Mesenchymal stem cell (in vitro differentiated cells and primary cell): ENCODE data around the gene PKP4.

Experiments
- DNase-seq: peaks from one replicate; pipeline ENCODE4 v3.0.0-alpha.2; 2013
- H2AFZ ChIP-seq: one replicate; pipeline ENCODE4 v1.6.1; 2013; ENCODE audit warnings: low read depth, mild to moderate bottlenecking, control low read depth, inconsistent platforms, low read length, moderate library complexity
- H2AK5ac ChIP-seq: 2 replicates; pipeline ENCODE4 v1.6.1; 2013; ENCODE audit warnings: low read length, moderate library complexity, mild to moderate bottlenecking, inconsistent platforms; ENCODE audit not compliant: severe bottlenecking
- H2BK120ac ChIP-seq: one replicate; pipeline ENCODE4 v1.6.1; 2013; ENCODE audit warnings: low read depth, mild to moderate bottlenecking, inconsistent platforms, low read length, moderate library complexity
- H2BK12ac ChIP-seq, 2 experiments: one replicate each; pipeline ENCODE4 v1.6.1; 2013; ENCODE audit warnings: inconsistent platforms in 2 of 2, low read length in 2 of 2, mild to moderate bottlenecking in 2 of 2, moderate library complexity in 2 of 2, control low read depth in 1 of 2
- H2BK15ac ChIP-seq: one replicate; pipeline ENCODE4 v1.6.1; 2013; ENCODE audit warnings: mild to moderate bottlenecking, low read depth, inconsistent platforms; ENCODE audit not compliant: poor library complexity, severe bottlenecking
- H2BK5ac ChIP-seq: 2 replicates; pipeline ENCODE4 v1.6.1; 2013; ENCODE audit warnings: low read depth, mild to moderate bottlenecking, low read length, control low read depth, inconsistent platforms; ENCODE audit not compliant: poor library complexity, severe bottlenecking
- H3K14ac ChIP-seq, 2 experiments: one replicate each; pipeline ENCODE4 v1.6.1; 2013; ENCODE audit warnings: inconsistent platforms in 2 of 2, low read length in 2 of 2, control low read depth in 1 of 2, mild to moderate bottlenecking in 1 of 2, moderate library complexity in 1 of 2
- H3K18ac ChIP-seq, 2 experiments: one replicate each; pipeline ENCODE4 v1.6.1; 2013; ENCODE audit warnings: inconsistent platforms in 2 of 2, low read length in 2 of 2, control low read depth in 1 of 2, low read depth in 1 of 2, mild to moderate bottlenecking in 1 of 2
- H3K23ac ChIP-seq, 2 experiments: one replicate each; pipeline ENCODE4 v1.6.1; 2013; ENCODE audit warnings: inconsistent platforms in 2 of 2, low read length in 2 of 2, mild to moderate bottlenecking in 2 of 2, moderate library complexity in 2 of 2, control low read depth in 1 of 2
- H3K27ac ChIP-seq: 2 replicates; pipeline ENCODE4 v1.5.1; 2013; ENCODE audit warnings: mild to moderate bottlenecking, moderate library complexity, low read length, control low read depth, inconsistent platforms; ENCODE audit not compliant: poor library complexity, severe bottlenecking
- H3K27me3 ChIP-seq, 2 experiments: 2 replicates each; pipeline versions ENCODE4 v1.6.1 to v1.7.0; 2013; ENCODE audit warnings: low read length in 2 of 2, mild to moderate bottlenecking in 2 of 2, moderate library complexity in 2 of 2, control low read depth in 1 of 2, inconsistent platforms in 1 of 2; ENCODE audit not compliant: control insufficient read depth in 1 of 2, insufficient read depth in 1 of 2
- H3K36me3 ChIP-seq, 2 experiments: 2 replicates each; pipeline versions ENCODE4 v1.6.1 to v1.7.0; 2013; ENCODE audit warnings: low read length in 2 of 2, control low read depth in 1 of 2, inconsistent platforms in 1 of 2, low read depth in 1 of 2, mild to moderate bottlenecking in 1 of 2; ENCODE audit not compliant: insufficient read depth in 2 of 2, control insufficient read depth in 1 of 2
- H3K4ac ChIP-seq, 2 experiments: one replicate each; pipeline ENCODE4 v1.6.1; 2013; ENCODE audit warnings: inconsistent platforms in 2 of 2, low read length in 2 of 2, mild to moderate bottlenecking in 2 of 2, moderate library complexity in 2 of 2, control low read depth in 1 of 2, low read depth in 1 of 2
- H3K4me1 ChIP-seq: 2 replicates; pipeline ENCODE4 v1.6.1; 2013; ENCODE audit warnings: low read depth, low read length, control low read depth; ENCODE audit not compliant: control insufficient read depth, insufficient read depth
- H3K4me2 ChIP-seq: 2 replicates; pipeline ENCODE4 v1.6.1; 2013; ENCODE audit warnings: low read length, mild to moderate bottlenecking, inconsistent platforms; ENCODE audit not compliant: poor library complexity, severe bottlenecking
- H3K4me3 ChIP-seq, 2 experiments: 2 replicates each; pipeline versions ENCODE4 v1.5.1 to v1.7.0; 2013; ENCODE audit warnings: low read length in 2 of 2, mild to moderate bottlenecking in 2 of 2, control low read depth in 1 of 2, low read depth in 1 of 2; ENCODE audit not compliant: insufficient read depth in 1 of 2
- H3K79me1 ChIP-seq: replicated peaks from 2 replicates; pipeline ENCODE4 v1.6.1; 2013; ENCODE audit warnings: mild to moderate bottlenecking, control low read depth, low read length, inconsistent platforms; ENCODE audit not compliant: poor library complexity, severe bottlenecking
- H3K9ac ChIP-seq: 2 replicates; pipeline ENCODE4 v1.7.0; 2013; ENCODE audit warnings: mild to moderate bottlenecking, low read length, moderate library complexity
- H3K9me3 ChIP-seq: 2 replicates; pipeline ENCODE4 v1.7.0; 2013; ENCODE audit warnings: mild to moderate bottlenecking, low read length; ENCODE audit not compliant: control insufficient read depth
- H4K8ac ChIP-seq: one replicate; pipeline ENCODE4 v1.6.1; 2013; ENCODE audit warnings: inconsistent platforms, mild to moderate bottlenecking, low read length, moderate library complexity
- H4K91ac ChIP-seq: one replicate; pipeline ENCODE4 v1.6.1; 2013; ENCODE audit warnings: mild to moderate bottlenecking, low read length, inconsistent platforms
- WGBS: methylation state at CpG from one replicate; pipeline ENCODE4 v1.1.7; 2013; ENCODE audit warnings: mixed read lengths; 5-methylcytosine and 5-hydroxymethylcytosine counted together

Gene PKP4

GRCh38 chr2:158459161-158460003 is 2.6 kb downstream of the PKP4 start:
- 50% methylated on average over 6 of the region's 9 CpGs for WGBS
- Histone ChIP-seq H3K27ac (no peak overlapping the region), H3K4me1 (peaks cover 4% of the 10 kb centered on the region), H2BK12ac (no peak overlapping the region), H3K9me3 (no peaks in the 10 kb centered on the region), H2BK120ac (no peak overlapping the region), H3K23ac (no peak overlapping the region), H4K91ac (no peak overlapping the region), H3K14ac (no peak overlapping the region), H3K18ac (no peak overlapping the region), H2BK15ac (no peak overlapping the region), H2BK5ac (no peak overlapping the region), H3K79me1 (peaks cover 5% of the 10 kb centered on the region), H3K4ac (no peak overlapping the region), H3K4me2 (peak overlapping the region; percentile 29), H2AK5ac (no peak overlapping the region), H3K4me3 (no peak overlapping the region), H3K27me3 (no peaks in the 10 kb centered on the region), H2AFZ (no peak overlapping the region), H3K9ac (no peak overlapping the region), H3K36me3 (no peaks in the 10 kb centered on the region), H4K8ac (no peak overlapping the region)
- DNase-seq, result no peak

GRCh38 chr2:158460632-158461297 is 4.0 kb downstream of the PKP4 start:
- H3K4me3 ChIP-seq, result no peak overlapping the region
- 98% methylated on average over 3 of the region's 3 CpGs for WGBS
- H3K14ac ChIP-seq, result no peak overlapping the region
- no peak overlapping the region for H3K4me2 ChIP-seq
- peak; percentile 5 for DNase-seq
- no peaks in the 10 kb centered on the region for H3K36me3 ChIP-seq
- no peak overlapping the region for H3K23ac ChIP-seq
- H4K8ac ChIP-seq, result no peak overlapping the region
- no peak overlapping the region for H2BK15ac ChIP-seq
- H3K27me3 ChIP-seq, result no peaks in the 10 kb centered on the region
- H3K27ac ChIP-seq, result no peak overlapping the region
- H3K79me1 ChIP-seq, result peaks cover 3% of the 10 kb centered on the region
- H3K9ac ChIP-seq, result no peak overlapping the region
- H2BK120ac ChIP-seq, result no peak overlapping the region
- no peak overlapping the region for H2BK5ac ChIP-seq
- H2AK5ac ChIP-seq, result no peak overlapping the region
- H3K9me3 ChIP-seq, result no peaks in the 10 kb centered on the region
- H2AFZ ChIP-seq, result no peak overlapping the region
- H4K91ac ChIP-seq, result no peak overlapping the region
- H2BK12ac ChIP-seq, result no peak overlapping the region
- H3K18ac ChIP-seq, result no peak overlapping the region
- peaks cover 4% of the 10 kb centered on the region for H3K4me1 ChIP-seq
- H3K4ac ChIP-seq, result no peak overlapping the region

GRCh38 chr2:158463496-158464095 is 6.8 kb downstream of the PKP4 start:
- Histone ChIP-seq H3K79me1 (peaks cover 3% of the 10 kb centered on the region), H3K4me3 (no peak overlapping the region), H2AK5ac (no peak overlapping the region), H2BK5ac (no peak overlapping the region), H3K36me3 (no peaks in the 10 kb centered on the region), H3K9me3 (no peaks in the 10 kb centered on the region), H3K4me1 (peaks cover 4% of the 10 kb centered on the region), H3K18ac (peak overlapping the region in 1 of 2 experiments; percentile 19), H4K91ac (no peak overlapping the region), H3K27ac (no peak overlapping the region), H2AFZ (no peak overlapping the region), H2BK120ac (no peak overlapping the region), H3K27me3 (no peaks in the 10 kb centered on the region), H3K4ac (no peak overlapping the region), H3K23ac (no peak overlapping the region), H2BK12ac (no peak overlapping the region), H2BK15ac (no peak overlapping the region), H3K9ac (no peak overlapping the region), H3K4me2 (no peak overlapping the region), H3K14ac (no peak overlapping the region), H4K8ac (no peak overlapping the region)
- 21% methylated on average over 5 of the region's 6 CpGs for WGBS
- DNase-seq, result peak; percentile 61
